GM12873 (cell line): Measurements from ENCODE around the gene HMBS.

Experiments used
- TF ChIP-seq, protein P1 (sequence below): IDR thresholded peaks from 2 replicates; pipeline ENCODE4 v1.5.1; 2012; ENCODE audit warnings: low read depth, mild to moderate bottlenecking, moderate library complexity, low read length, control low read depth; ENCODE audit not compliant: insufficient read depth; ENCODE audit errors: missing control alignments

HMBS gene

DNA sequence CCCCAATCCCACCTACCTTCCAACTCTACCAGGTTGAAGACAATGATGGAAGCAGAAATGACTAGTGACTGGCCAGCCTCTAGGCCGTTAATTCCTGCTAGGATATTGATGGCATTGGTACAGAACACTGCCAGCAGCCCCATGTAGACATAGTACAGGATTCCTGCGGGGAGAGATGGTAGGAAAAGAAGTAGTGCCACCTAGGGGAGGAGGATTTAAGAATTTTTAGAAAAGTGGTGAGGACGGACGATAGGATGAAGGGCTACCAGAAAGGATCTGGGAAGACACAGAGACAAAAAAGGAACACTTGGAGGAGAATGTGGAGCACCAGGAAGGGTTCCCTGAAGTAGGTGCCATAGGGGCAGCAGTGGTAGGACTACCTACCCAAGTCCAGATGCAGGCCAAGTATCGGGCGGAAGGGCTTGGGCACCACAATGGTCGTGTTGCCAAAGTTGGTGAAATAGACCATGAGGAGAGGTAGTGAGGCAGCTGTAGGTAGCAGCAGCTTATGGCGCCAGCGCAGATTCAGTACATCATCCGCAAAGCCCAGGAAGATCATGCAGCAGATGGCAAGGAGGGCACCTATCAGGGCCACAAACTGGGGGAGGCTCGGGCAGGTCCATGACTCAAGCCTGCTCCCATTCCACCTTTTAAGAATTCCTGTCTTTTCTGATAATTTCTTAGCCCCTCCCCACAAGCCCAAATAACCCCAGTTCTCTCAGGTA is 15.7 kb downstream of the HMBS start:
- TF ChIP-seq, protein P1, sequence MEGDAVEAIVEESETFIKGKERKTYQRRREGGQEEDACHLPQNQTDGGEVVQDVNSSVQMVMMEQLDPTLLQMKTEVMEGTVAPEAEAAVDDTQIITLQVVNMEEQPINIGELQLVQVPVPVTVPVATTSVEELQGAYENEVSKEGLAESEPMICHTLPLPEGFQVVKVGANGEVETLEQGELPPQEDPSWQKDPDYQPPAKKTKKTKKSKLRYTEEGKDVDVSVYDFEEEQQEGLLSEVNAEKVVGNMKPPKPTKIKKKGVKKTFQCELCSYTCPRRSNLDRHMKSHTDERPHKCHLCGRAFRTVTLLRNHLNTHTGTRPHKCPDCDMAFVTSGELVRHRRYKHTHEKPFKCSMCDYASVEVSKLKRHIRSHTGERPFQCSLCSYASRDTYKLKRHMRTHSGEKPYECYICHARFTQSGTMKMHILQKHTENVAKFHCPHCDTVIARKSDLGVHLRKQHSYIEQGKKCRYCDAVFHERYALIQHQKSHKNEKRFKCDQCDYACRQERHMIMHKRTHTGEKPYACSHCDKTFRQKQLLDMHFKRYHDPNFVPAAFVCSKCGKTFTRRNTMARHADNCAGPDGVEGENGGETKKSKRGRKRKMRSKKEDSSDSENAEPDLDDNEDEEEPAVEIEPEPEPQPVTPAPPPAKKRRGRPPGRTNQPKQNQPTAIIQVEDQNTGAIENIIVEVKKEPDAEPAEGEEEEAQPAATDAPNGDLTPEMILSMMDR: peak; percentile 38

DNA sequence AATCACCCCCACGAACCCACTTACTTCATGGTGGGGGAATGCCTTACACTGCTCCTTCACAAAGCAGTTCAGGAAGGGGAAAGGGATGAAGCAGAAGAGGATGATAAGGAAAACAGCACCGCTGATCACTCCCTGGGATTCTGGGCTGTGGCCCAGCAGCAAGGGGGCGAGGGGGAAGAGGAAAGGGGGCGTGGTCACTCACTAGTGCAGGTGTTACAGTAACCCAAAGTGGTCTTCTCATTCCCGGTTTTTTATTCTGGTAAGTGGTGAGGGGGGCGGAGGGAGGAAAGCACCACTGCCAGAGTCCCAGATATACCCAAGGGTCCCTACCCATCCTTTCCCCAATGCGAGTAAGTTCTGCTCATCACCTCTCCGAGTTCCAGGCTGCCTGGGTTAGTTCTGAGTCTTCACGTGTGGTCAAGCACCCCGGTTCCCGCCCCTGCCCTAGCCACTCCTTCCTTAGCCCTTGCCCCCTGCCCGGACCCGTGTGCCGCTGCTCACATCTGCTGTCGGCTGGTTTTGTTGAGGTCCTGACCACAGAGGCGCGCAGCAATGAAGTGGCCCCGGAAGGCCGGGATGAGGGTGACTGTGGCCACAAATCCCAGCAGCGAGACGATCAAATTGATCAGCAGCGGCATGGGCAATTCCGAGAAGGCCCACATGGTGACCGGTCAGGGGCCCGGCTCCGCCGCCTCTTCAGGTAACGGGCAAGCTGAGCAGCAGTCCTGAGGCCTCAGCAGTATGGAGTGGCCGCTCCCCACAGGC is 16.5 kb downstream of the HMBS start:
- TF ChIP-seq, protein P1: peak; percentile 16

DNA sequence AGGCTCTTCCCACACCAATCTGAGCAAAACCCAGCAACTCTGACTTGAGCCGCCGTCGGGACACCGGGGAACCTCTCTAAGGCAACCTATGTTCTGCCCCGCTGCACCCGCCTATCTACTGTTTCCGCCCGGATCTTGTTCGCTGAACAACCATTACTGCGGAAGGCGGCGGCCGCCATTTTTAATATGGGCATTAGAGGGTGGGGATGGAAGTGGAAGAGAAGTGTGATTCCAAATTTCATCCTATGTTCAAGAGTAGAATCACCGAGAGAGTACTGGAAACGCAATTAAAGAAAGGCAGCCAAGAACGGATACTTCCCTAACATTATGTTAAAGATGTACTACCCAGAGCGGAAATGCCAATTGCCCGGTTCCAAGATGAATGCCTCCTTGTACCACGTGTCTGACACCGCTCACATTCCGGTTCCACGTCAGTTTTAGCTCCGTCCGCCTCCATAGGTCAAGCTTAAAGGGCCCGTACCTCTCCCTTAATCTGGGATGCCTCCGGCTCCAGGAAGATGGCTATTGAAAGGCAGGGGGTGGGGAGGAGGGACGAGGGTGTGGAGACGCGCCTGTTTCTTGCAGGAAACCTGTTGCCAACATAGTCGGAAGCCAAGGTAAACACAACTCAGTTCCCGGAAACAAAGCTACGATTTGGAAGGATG is 17.2 kb downstream of the HMBS start, which contains the start of gene DPAGT1:
Gene DPAGT1, minus strand, starts transcription at position 95 of the 665 bp plus-strand sequence. CDS start 198 bp downstream, outside the sequence.
- TF ChIP-seq, protein P1: no peak

DNA sequence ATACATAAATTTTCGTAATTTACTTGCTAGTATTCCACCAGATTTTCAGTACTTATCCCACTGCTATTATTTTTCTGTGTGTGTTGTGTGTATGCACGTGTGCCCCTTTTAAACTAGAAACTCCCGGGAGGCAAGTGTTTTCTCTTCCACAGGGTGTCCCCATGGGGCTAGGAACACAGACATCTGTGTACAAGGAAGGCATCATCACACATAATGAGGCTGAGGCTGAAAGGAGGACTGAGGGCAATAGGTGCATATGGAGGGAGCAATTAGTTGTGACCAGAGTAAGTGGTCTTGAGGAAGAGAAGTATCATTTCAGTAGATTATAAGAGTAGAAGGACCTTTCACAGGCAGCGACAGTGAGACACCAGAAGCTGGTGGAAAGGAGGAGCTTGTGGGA is 19.1 kb downstream of the HMBS start:
- TF ChIP-seq, protein P1: no peak

DNA sequence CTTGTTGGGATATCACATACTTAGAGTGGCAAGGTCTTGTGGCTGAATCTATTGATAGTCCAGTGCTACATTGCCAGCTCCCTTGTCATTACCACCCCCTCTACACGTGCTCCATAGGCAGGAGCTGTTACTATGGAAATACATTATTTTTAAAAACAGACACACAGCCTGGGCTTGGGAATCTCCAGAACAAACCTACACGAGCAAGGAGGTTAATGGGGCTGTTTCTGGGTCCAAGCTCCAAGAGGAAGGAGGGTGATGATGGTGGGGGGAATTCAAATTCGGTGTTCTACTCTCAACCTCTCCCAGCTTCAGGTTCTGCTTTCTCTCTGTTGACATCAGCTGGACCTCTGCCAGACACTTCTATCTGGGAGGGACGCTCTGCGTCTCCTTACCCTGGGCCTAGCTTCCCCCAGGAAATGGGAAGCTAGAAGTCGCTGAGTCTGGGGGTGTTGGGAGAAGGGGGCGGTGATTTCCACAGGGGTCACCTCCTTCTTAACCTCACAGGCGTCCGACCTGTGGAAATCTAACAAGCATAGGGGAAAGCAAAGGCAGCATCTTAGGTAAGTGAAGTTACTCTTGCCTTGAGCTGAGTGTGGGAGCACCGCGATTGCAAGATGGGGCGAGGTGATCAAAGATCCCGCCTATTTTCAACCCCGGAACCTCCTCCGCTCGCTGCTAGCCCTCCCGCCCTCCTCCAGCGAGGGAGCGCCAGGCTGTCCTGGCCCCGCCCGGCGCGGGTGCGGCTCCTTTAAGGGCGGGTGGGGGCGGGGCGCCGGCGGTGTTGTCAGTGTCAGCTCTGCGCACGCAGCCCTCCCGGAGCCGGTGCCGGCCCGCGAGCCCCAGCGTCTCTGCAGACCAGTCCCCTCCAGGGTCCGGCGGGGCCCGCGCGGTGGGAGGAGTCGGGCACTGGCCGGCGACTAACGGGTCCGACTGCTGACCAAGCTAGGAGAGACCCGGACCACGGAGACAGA is 22.2 kb downstream of the HMBS start, which contains the start of gene C2CD2L:
Gene C2CD2L, plus strand, starts transcription at position 781 of the 974 bp plus-strand sequence. CDS start 398 bp downstream, outside the sequence.
- TF ChIP-seq, protein P1: no peak

DNA sequence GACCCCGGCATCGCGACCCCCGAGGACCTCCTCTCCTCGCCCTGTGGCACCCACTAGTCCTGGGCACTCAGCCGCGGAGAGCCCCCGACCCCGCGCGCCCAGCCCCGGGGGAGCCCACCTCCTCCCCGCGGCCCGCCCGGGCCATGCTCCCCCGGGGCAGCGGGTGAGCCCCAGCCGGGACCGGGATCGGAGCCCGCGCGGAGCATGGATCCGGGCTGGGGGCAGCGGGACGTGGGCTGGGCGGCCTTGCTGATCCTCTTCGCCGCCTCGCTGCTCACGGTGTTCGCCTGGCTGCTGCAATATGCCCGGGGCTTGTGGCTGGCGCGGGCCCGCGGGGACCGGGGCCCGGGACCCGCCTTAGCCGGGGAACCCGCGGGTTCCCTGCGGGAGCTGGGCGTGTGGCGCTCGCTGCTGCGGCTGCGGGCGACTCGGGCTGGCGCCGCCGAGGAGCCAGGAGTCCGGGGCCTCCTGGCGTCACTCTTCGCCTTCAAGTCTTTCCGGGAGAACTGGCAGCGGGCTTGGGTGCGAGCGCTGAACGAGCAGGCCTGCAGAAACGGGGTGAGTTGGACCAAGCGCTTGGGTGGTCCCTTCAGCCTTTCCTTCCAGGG is 23.0 kb downstream of the HMBS start:
- TF ChIP-seq, protein P1: no peak
